Measurements from ENCODE around the gene SMAD2.

GRCh38 chr18:47930931-47931717 is 665 bp upstream of the SMAD2 start:
- TF ChIP-seq CTCF (conservative IDR thresholded peaks at IDR 0.05; ENCODE audit: low read length) (no peak), EZH2phosphoT487 (IDR thresholded peaks at IDR 0.05; ENCODE audit: borderline replicate concordance, low read depth, low read length) (no peak)
